B cell (primary cell): ENCODE data around the gene BMAL1. TPM values are rescaled to one million over a fixed set of nuclear protein-coding genes. Genes with fewer than 3 reads are reported as not detected.

Experiments
- ATAC-seq: fragments of 200-7000 bp; cut with Tn5 transposase; one replicate; pipeline ENCODE4 v1.10.0; 2021; ENCODE audit warnings: low read depth, mild to moderate bottlenecking, moderate number of reproducible peaks, moderate library complexity
- CTCF ChIA-PET: fragments of 350-600 bp; sonication (Branson Sonifier 250); formaldehyde crosslinking; loops from one replicate; lab custom pipeline; 2021; ENCODE audit warnings: antibody characterized with exemption, inconsistent platforms; lab: Charles Lee
- POLR2A ChIA-PET: fragments of 350-600 bp; sonication (Branson Sonifier 250); formaldehyde crosslinking; loops from one replicate; lab custom pipeline; 2021; ENCODE audit warnings: antibody characterized with exemption; lab: Charles Lee
- DNase-seq: peaks from one replicate; pipeline ENCODE4 v3.0.0; 2013
- H2AFZ ChIP-seq: 2 replicates; pipeline ENCODE4 v1.6.1; 2012; ENCODE audit warnings: mild to moderate bottlenecking, low read depth, low read length; ENCODE audit not compliant: insufficient read depth, poor library complexity, severe bottlenecking
- H3K27ac ChIP-seq, 2 donors: 1 replicate in 1 of 2; 2 replicates in 1 of 2; pipeline ENCODE4 v1.5.1; 2012 to 2013; ENCODE audit warnings: low read length in 2 of 2, mild to moderate bottlenecking in 2 of 2, moderate library complexity in 1 of 2
- H3K27me3 ChIP-seq, 4 experiments: fragments of 200-600 bp in 1 of 4; sonication (generic) in 1 of 4; replicated peaks in 1 of 4; 1 replicate in 2 of 4; 2 replicates in 2 of 4; pipeline versions ENCODE4 v1.6.1 to v1.7.0; 2013 to 2016; ENCODE audit warnings: low read length in 3 of 4, mild to moderate bottlenecking in 2 of 4, mixed read lengths in 1 of 4, moderate library complexity in 1 of 4; ENCODE audit not compliant: insufficient read depth in 4 of 4, control insufficient read depth in 3 of 4; ENCODE audit errors: control extremely low read depth in 1 of 4
- H3K36me3 ChIP-seq, 2 experiments: replicated peaks in 1 of 2; 1 replicate in 1 of 2; 2 replicates in 1 of 2; pipeline versions ENCODE4 v1.6.1 to v1.7.1; 2013; ENCODE audit warnings: low read length in 1 of 2; ENCODE audit not compliant: insufficient read depth in 2 of 2, control insufficient read depth in 1 of 2; ENCODE audit errors: control extremely low read depth in 1 of 2, extremely low read depth in 1 of 2
- H3K4me1 ChIP-seq, 2 donors: fragments of 200-600 bp in 1 of 2; sonication (generic) in 1 of 2; 1 replicate in 1 of 2; 2 replicates in 1 of 2; pipeline versions ENCODE4 v1.5.1 to v1.6.1; 2013 to 2017; ENCODE audit warnings: low read length in 2 of 2; ENCODE audit not compliant: control insufficient read depth in 2 of 2, insufficient read depth in 2 of 2
- H3K4me2 ChIP-seq: replicated peaks from 2 replicates; pipeline ENCODE3; 2012; ENCODE audit warnings: mild to moderate bottlenecking, low read depth, low read length; ENCODE audit not compliant: poor library complexity, severe bottlenecking
- H3K4me3 ChIP-seq, 5 experiments: fragments of 200-600 bp in 1 of 5; sonication (generic) in 1 of 5; 1 replicate in 3 of 5; 2 replicates in 2 of 5; pipeline versions ENCODE4 v1.5.1 to v1.7.0; 2011 to 2016; ENCODE audit warnings: low read length in 4 of 5, mild to moderate bottlenecking in 4 of 5, low read depth in 2 of 5, control low read depth in 1 of 5, moderate library complexity in 1 of 5; ENCODE audit not compliant: insufficient read depth in 1 of 5; ENCODE audit errors: control extremely low read depth in 1 of 5, extremely low read depth in 1 of 5
- H3K79me2 ChIP-seq: fragments of 200-600 bp; sonication (generic); one replicate; pipeline ENCODE4 v1.6.0; 2016; ENCODE audit warnings: low read length; ENCODE audit not compliant: control insufficient read depth, insufficient read depth
- H3K9ac ChIP-seq: fragments of 200-600 bp; sonication (generic); 2 replicates; pipeline ENCODE4 v1.6.1; 2017; ENCODE audit warnings: mild to moderate bottlenecking, low read length, moderate library complexity
- H3K9me3 ChIP-seq, 3 donors: one replicate each; pipeline versions ENCODE4 v1.6.1 to v1.7.1; 2013; ENCODE audit warnings: low read length in 2 of 3; ENCODE audit not compliant: control insufficient read depth in 2 of 3, insufficient read depth in 1 of 3; ENCODE audit errors: control extremely low read depth in 1 of 3
- H4K20me1 ChIP-seq: 2 replicates; pipeline ENCODE4 v1.6.0; 2012; ENCODE audit warnings: mild to moderate bottlenecking, low read length; ENCODE audit not compliant: insufficient read depth, control insufficient read depth, poor library complexity, severe bottlenecking
- H3K27ac Mint-ChIP-seq: one replicate; pipeline ENCODE4 v1.8.0; 2021; ENCODE audit warnings: mixed read lengths
- H3K27me3 Mint-ChIP-seq: one replicate; pipeline ENCODE4 v1.8.0; 2021; ENCODE audit warnings: mixed read lengths
- H3K4me1 Mint-ChIP-seq: one replicate; pipeline ENCODE4 v1.8.0; 2021; ENCODE audit warnings: mixed read lengths
- H3K4me3 Mint-ChIP-seq: one replicate; pipeline ENCODE4 v1.8.0; 2021; ENCODE audit warnings: mixed read lengths
- H3K9me3 Mint-ChIP-seq: one replicate; pipeline ENCODE4 v1.8.0; 2022; ENCODE audit warnings: mixed read lengths; ENCODE audit not compliant: insufficient read depth
- EZH2 ChIP-seq: IDR thresholded peaks from 2 replicates; pipeline ENCODE4 v1.6.1; 2012; ENCODE audit warnings: borderline replicate concordance, low read depth, mild to moderate bottlenecking, moderate library complexity, low read length; ENCODE audit not compliant: insufficient read depth, poor library complexity, severe bottlenecking
- WGBS: methylation state at CpG from one replicate; pipeline ENCODE4 v1.1.5; 2013; ENCODE audit warnings: missing lambda C conversion rate; ENCODE audit not compliant: insufficient coverage; 5-methylcytosine and 5-hydroxymethylcytosine counted together
- intact Hi-C: fragments of 100-400 bp; cut with micrococcal nuclease; formaldehyde crosslinking; loops from one replicate; pipeline ENCODE4 v1.10.0; 2022
- polyA plus RNA-seq: library from polyadenylated mRNA; depleted of rRNA; stranded (reverse); fragments of >200 nt; gene quantifications from 2 replicates; pipeline ENCODE4 v1.2.3, GENCODE V29; 2012
- total RNA-seq, 2 donors: library from RNA; stranded (reverse); fragments of 120-200 nt in 1 of 2; gene quantifications; 1 replicate in 1 of 2; 2 replicates in 1 of 2; pipeline versions ENCODE4 v1.2.3 to v1.2.4, GENCODE V29; 2013 to 2022
- TF ChIP-seq, protein P1 (sequence below): fragments of 200-600 bp; IDR thresholded peaks from one replicate; pipeline ENCODE4 v1.8.0; 2022; ENCODE audit warnings: antibody characterized with exemption, mild to moderate bottlenecking

BMAL1 gene
- total and polyA plus RNA-seq, 2 donors (not counting 1 experiment from before 2014, with no cell fraction given) = 8.6 to 39.1 TPM

DNA sequence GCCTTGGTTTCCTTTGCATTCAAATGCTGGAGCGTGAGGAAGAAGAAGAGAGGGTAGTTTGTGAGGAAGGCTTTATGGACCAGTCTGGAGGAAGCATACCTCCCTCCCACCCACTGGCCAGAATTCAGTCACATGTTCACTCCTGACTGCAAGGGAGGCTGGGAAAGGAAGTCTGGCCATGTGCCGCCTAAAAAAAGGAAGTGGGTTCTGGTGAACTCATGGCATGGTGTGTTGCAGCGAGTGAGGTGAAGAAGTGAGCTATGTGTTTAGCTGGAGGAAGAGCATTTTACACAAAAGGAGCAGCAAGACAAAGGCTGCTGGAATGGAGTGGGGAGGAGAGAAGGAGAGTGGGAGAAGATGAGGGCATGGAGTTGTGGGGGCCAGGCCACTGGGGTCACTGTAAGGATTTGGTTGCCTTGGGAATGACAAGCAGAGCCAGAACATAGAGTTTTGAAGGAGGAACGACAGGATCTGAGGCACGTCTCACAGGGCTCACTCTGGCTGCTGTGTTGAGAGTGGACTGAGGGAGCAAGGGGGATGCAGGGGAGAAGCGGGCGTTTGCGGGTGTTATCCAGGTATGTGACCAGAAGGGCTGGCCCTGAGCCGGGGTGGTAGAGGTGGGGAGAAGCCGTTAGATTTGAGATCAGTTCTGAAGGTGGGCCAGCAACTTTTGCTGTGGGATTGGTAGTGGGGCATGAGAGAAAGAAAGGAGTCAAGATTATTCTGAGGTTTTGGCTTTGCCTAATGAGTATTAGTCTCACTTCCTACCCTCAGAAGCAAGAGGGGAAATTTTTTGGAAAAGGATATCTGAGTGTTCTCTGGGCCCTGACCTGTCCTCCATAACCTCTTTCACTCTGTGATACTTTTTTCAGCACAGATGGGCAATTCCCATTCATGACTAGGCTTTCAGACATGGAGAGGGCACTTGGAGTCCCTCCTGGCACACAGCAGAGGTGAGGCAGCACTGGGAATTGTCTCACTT is 26.4 kb downstream of the BMAL1 start:
- no peak overlapping the region for H3K27ac ChIP-seq
- no peaks in the 10 kb centered on the region for H3K36me3 ChIP-seq
- H3K79me2 ChIP-seq = peaks cover 82% of the 10 kb centered on the region
- no peak overlapping the region for H3K9ac ChIP-seq
- TF ChIP-seq, protein P1, sequence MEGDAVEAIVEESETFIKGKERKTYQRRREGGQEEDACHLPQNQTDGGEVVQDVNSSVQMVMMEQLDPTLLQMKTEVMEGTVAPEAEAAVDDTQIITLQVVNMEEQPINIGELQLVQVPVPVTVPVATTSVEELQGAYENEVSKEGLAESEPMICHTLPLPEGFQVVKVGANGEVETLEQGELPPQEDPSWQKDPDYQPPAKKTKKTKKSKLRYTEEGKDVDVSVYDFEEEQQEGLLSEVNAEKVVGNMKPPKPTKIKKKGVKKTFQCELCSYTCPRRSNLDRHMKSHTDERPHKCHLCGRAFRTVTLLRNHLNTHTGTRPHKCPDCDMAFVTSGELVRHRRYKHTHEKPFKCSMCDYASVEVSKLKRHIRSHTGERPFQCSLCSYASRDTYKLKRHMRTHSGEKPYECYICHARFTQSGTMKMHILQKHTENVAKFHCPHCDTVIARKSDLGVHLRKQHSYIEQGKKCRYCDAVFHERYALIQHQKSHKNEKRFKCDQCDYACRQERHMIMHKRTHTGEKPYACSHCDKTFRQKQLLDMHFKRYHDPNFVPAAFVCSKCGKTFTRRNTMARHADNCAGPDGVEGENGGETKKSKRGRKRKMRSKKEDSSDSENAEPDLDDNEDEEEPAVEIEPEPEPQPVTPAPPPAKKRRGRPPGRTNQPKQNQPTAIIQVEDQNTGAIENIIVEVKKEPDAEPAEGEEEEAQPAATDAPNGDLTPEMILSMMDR = no peak
- no peak for TF ChIP-seq EZH2
- ATAC-seq (peak; percentile 17), DNase-seq (no peak)
- peaks cover 43% of the 10 kb centered on the region for H3K4me1 Mint-ChIP-seq
- ChIA-PET POLR2A (no interaction called here), CTCF (interaction anchor here (1.5 kb wide), 1 partner anchor 9 kb away, joined by 3 read pairs; no protein-coding TSS in a partner anchor)
- no peak overlapping the region for H3K4me3 ChIP-seq
- H3K9me3 ChIP-seq = peaks cover 0 to 14% (median 7%) of the 10 kb centered on the region in 3 donors
- intact Hi-C loops = no loop called here
- peaks cover 41% of the 10 kb centered on the region for H4K20me1 ChIP-seq
- H3K9me3 Mint-ChIP-seq = peaks cover 5% of the 10 kb centered on the region
- H3K27me3 ChIP-seq = no peaks in the 10 kb centered on the region
- no peak overlapping the region for H3K4me3 Mint-ChIP-seq
- H3K27me3 Mint-ChIP-seq = no peaks in the 10 kb centered on the region
- no peak overlapping the region for H2AFZ ChIP-seq
- 84% methylated on average over 9 of the region's 10 CpGs for WGBS
- H3K4me2 ChIP-seq = no peak overlapping the region
- no peak overlapping the region for H3K27ac Mint-ChIP-seq
- peaks cover 8 to 12% of the 10 kb centered on the region in 2 donors for H3K4me1 ChIP-seq
